Iris pigment epithelial cell (primary cell): ENCODE measurements around the gene THSD1.
"Not testable (repeated sequence)": the region's sequence is repeated elsewhere in the genome, so short reads cannot be mapped to it uniquely, and the experiment has no call there.

Experiments
- DNase-seq: peaks from one replicate; pipeline ENCODE4 v3.0.0-alpha.2; 2011; ENCODE audit warnings: low read depth

The THSD1 gene

GRCh38 chr13:52411629-52412028 is 5.7 kb upstream of the THSD1 start:
- peak; percentile 93 for DNase-seq

- not testable (repeated sequence) for DNase-seq
Observed at GRCh38 chr13:52408071-52408658, 2.2 kb upstream of the THSD1 start.

GRCh38 chr13:52407436-52407835 is 1.5 kb upstream of the THSD1 start:
- not testable (repeated sequence) for DNase-seq

DNA sequence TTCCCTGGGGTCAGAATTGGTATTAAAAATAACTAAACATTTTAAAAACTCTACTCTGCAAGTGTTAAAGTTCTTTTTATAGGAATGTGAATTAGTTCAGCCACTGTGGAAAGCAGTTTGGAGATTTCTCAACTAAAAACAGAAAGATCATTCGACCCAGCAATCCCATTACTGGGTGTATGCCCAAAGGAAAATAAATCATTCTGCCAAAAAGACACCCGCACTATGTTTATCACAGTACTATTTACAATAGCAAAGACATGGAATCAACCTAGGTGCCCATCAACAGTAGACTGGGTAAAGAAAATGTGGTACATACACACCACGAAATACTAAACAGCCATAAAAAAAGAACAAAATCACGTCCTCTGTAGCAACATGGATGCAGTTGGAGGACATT is 657 bp upstream of the THSD1 start:
- no peak for DNase-seq

GRCh38 chr13:52405369-52405766 is 604 bp downstream of the THSD1 start:
- no peak for DNase-seq

GRCh38 chr13:52399708-52400107 is 6.3 kb downstream of the THSD1 start:
- peak; percentile 63 for DNase-seq

- no peak for DNase-seq
Observed at GRCh38 chr13:52399046-52399445, 6.9 kb downstream of the THSD1 start.

DNA sequence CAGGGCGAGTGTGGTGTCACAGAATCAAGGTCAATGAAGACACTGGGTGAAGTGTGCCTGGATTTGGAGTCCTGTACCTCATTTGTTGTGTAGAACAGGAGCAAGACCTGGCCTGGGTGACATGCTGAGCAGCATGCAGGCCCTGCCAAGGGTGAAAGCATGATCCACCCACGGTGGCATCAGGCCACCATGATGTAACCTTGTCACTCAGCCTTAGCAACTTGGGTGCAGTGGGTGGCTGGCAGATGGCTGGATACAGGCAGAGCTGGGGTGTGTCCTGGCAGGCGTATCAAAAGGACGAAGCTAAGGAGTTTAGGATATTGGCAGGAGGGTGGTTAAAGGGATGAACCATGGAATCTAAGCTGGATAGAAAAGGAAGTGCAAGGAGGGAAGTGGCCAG is 10.3 kb downstream of the THSD1 start:
- DNase-seq: no peak

DNA sequence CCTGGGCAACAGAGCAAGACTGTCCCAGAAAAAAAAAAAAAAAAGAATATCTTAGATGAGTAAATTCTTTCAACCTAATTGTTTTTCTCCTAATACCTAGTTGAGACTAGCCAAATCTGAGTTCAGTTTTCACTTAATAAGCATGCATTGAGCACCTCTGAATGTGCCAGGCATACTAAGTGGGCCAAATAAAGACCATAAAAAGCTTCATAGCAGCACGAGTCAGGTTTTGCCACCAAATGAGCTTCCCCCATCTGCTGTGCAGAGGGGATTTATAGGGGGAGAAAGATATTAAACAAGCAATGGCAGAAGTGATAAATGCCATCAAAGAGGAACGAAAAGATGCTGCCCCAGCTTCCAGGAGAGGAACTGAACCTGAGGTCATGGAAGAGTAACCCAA is 11.4 kb downstream of the THSD1 start:
- DNase-seq: no peak

DNA sequence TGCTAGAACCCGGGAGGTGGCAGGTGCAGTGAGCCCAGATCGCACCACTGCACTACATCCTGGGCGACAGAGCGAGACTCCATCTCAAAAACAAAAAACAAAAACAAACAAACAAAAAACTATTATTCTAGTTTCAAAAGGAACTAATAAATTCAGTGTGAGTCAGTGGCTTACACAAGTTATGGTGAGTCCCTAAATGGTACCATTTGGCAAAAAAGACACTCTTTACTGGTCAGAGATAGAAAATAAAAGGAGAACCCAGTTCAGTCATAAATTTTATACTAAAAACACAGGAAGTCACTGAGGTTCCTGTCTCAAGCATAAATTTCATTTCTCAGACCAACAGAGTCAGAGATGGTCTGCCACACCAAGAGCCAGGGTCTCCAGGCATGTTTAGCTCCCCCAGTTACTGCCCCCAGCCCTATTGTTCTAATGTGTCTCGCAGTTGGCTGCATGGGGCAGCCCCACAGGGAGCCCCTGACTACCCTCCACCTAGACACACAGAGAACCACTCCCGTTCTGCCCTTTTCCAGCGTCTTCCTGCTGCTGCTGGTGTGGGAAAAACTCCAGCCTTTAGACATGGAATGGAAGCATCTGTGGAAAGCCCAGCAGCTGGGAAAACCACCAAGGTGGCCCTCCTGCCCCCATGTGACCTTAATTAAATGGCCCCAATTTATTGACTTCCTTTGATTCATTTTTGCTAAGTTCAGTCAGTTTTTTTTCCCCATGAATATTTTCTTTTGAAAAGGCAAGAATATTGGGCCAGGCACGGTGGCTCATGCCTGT is 12.2 kb downstream of the THSD1 start:
- DNase-seq: no peak

GRCh38 chr13:52387721-52388120 is 18.3 kb downstream of the THSD1 start:
- no peak for DNase-seq

DNA sequence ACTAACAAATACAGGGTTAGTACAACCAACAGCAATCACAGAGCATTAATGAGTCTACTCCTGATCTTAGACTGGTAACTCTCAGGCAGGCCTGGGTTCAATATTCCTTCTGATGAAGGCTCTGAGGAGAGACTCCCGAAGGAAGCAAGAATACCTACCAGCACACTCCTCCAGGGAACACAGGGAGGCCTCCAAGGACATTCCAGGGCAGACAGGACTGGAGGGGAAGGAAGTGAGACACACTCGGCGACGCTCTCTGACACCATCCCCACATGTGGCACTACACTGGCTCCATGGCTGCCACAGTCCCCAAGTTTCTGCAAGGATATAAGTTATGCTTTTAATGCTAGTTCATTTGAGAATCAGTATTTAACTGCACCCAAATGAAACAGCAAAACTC is 20.1 kb downstream of the THSD1 start:
- no peak for DNase-seq

- no peak for DNase-seq
Observed at GRCh38 chr13:52383366-52383765, 22.6 kb downstream of the THSD1 start.

DNA sequence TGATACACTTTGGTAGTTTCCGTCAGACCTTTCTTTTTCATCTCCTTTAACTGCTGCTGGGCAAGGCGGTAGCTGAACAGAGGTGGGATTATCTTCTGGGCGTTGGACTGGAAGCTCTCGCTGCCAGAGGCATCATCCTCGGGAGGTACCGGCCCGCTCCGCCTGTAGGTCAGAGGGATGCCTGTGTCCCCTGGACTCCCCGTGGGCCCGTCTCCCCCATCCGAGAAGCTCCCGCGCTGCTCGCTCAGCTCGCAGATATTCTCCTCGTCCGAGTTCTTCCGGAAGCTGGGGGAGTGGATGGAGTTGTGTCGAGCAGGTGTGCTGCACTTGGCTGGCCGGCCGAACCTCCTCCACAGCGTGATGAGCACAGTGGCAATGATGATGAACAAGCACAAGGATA is 27.7 kb downstream of the THSD1 start:
- no peak for DNase-seq

DNA sequence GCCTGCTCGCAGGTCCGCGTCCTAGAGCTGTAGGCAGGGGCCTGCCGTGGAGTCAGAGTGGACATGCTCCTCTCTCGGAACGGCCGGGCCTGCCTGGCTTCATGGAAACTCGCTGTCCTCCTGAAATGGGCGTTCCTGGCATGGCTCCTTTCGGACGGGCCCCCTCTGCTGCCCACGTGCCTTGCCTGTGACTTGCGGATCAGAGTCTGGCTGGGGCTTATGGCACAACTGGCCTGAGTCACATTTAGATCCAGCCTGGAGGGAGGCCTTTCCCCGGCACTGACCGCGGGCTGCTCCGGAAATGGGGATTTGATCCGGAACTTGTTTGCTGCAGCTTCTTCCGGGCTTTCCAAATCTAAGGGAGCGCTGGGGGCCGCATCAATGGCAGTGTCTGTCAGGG is 28.1 kb downstream of the THSD1 start:
- DNase-seq: no peak

GRCh38 chr13:52374873-52375411 is 31.0 kb downstream of the THSD1 start:
- DNase-seq: no peak

DNA sequence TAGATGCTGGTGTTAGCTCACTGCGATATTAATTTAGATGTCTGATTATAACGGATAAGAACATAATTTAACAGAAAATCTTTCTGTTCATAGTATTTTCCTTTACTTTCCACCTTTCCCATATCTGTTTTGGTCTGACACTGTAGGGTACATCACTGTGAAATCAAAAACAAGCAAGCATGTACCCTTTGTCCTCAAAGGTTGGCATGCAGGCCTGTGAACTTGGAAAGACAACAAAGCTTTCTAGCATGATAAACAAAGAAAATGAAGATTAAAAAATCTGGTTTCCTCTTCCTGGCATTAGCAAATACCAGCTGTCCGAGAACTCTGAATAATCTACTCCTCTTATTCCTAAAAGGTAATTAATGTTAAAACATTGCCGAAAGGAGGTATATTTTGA is 31.6 kb downstream of the THSD1 start:
- no peak for DNase-seq

DNA sequence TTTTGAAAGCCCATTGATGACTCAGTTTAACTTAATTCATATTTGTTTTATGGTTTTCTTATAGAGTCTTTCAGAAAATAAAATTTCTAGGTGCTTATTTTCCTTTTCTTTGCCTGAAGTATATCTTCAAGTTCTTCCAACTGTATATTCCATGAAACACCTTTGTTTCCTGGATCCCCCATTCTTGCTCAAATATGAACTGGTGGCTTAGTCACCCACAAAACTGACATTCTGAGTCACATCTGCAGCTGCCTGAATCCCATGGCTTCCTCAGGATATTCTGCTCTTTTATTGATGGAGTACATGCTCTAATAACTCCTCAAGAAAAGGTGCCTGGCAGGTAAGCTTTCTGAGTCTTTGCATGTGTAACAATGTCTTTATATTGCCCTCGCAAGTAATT is 32.7 kb downstream of the THSD1 start:
- DNase-seq: not testable (repeated sequence)

DNA sequence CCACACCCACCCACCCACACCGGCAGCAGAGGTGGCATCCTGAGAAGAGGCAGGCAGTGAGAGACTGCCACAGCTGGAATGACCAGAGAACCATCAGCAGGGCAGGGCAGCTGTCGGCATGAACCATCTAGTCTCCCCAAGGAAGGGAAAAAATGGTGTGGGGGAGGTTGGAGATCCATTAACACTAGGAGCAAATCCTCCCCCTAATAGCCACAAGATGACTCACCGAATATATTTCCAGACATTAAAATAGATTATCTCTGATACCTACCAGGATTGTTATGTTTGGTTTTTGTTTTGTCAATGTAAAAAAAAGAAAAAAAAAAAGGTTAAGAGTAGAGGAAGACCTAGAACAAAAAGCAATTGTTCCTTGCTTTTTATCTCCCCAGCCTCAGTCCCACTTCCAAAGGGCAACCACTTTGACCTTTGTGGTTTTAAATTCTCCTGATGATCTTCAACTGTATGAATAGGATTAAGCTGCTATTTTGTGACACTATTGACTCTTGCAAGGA is 34.2 kb downstream of the THSD1 start:
- peak; percentile 36 for DNase-seq

DNA sequence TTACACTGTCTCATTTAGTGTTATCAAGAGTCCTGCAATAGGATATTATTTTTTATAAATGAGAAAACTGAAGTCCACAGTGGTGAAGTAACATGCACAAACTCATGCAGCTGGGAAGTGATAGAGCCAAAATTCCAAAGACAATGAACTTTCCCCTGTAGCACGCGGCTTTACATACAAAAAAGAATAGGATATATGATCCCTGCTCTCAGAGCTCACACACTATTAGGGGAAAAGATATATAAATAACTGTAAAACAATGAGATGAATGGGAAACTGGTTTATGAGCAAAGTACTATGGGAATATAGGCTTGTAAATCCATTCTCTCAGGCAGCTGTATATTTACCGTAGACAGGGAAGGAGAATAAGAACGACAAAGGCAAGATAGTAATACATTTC is 39.7 kb downstream of the THSD1 start:
- no peak for DNase-seq

GRCh38 chr13:52362169-52362887 is 43.6 kb downstream of the THSD1 start:
- DNase-seq: not testable (repeated sequence)

GRCh38 chr13:52361225-52361624 is 44.7 kb downstream of the THSD1 start:
- no peak for DNase-seq

GRCh38 chr13:52359534-52359933 is 46.4 kb downstream of the THSD1 start:
- no peak for DNase-seq
